Ectodermal cell (in vitro differentiated cells): ENCODE data around the gene ARHGAP42.
"Not testable (repeated sequence)": the region's sequence is repeated elsewhere in the genome, so short reads cannot be mapped to it uniquely, and the experiment has no call there.

Experiments used
- H3K27ac ChIP-seq: 2 replicates; pipeline ENCODE4 v1.7.0; 2013; ENCODE audit warnings: mild to moderate bottlenecking, low read depth, low read length; ENCODE audit not compliant: insufficient read depth, poor library complexity, severe bottlenecking
- H3K27me3 ChIP-seq: 2 replicates; pipeline ENCODE4 v1.7.0; 2013; ENCODE audit warnings: mild to moderate bottlenecking, low read length; ENCODE audit not compliant: insufficient read depth, control insufficient read depth, poor library complexity, severe bottlenecking
- H3K36me3 ChIP-seq: one replicate; pipeline ENCODE4 v1.7.0; 2013; ENCODE audit warnings: low read length; ENCODE audit not compliant: control insufficient read depth, insufficient read depth
- H3K4me1 ChIP-seq: one replicate; pipeline ENCODE4 v1.7.0; 2013; ENCODE audit warnings: low read length; ENCODE audit not compliant: control insufficient read depth, insufficient read depth
- H3K4me3 ChIP-seq: 2 replicates; pipeline ENCODE4 v1.7.0; 2013; ENCODE audit warnings: low read depth, low read length, control low read depth; ENCODE audit not compliant: insufficient read depth
- H3K9me3 ChIP-seq: 2 replicates; pipeline ENCODE4 v1.7.0; 2013; ENCODE audit warnings: mild to moderate bottlenecking, low read length, moderate library complexity; ENCODE audit not compliant: control insufficient read depth
- WGBS, 2 experiments: methylation state at CpG; one replicate each; pipeline ENCODE4 v1.1.7; 2013; ENCODE audit warnings: missing lambda C conversion rate in 2 of 2; 5-methylcytosine and 5-hydroxymethylcytosine counted together

ARHGAP42 gene

GRCh38 chr11:100878474-100878873 is 191.4 kb downstream of the ARHGAP42 start:
- H3K27me3 ChIP-seq: no peaks in the 10 kb centered on the region
- no peaks in the 10 kb centered on the region for H3K4me1 ChIP-seq
- no peaks in the 10 kb centered on the region for H3K36me3 ChIP-seq
- WGBS, 2 experiments: 86 to 90% methylated on average over 1 to 2 of the region's 2 CpGs
- no peak overlapping the region for H3K27ac ChIP-seq
- H3K4me3 ChIP-seq: no peak overlapping the region
- no peaks in the 10 kb centered on the region for H3K9me3 ChIP-seq

GRCh38 chr11:100882957-100883356 is 195.9 kb downstream of the ARHGAP42 start:
- no peak overlapping the region for H3K27ac ChIP-seq
- no peak overlapping the region for H3K4me3 ChIP-seq
- H3K36me3 ChIP-seq: no peaks in the 10 kb centered on the region
- WGBS, 2 experiments: 100% methylated on average over 1 of the region's 1 CpG; no CpG with 5 or more reads in 1 of the 2 experiments
- H3K27me3 ChIP-seq: no peaks in the 10 kb centered on the region
- no peaks in the 10 kb centered on the region for H3K4me1 ChIP-seq
- H3K9me3 ChIP-seq: no peaks in the 10 kb centered on the region

- H3K4me1 ChIP-seq: no peaks in the 10 kb centered on the region
- no peaks in the 10 kb centered on the region for H3K27me3 ChIP-seq
- H3K36me3 ChIP-seq: no peaks in the 10 kb centered on the region
- no peak overlapping the region for H3K27ac ChIP-seq
- no peaks in the 10 kb centered on the region for H3K9me3 ChIP-seq
- no peak overlapping the region for H3K4me3 ChIP-seq
- 100% methylated on average over 1 of the region's 1 CpG; no CpG with 5 or more reads in 1 of the 2 experiments for WGBS, 2 experiments
Measured at GRCh38 chr11:100883830-100884229, 196.7 kb downstream of the ARHGAP42 start.

- H3K4me3 ChIP-seq: no peak overlapping the region
- H3K36me3 ChIP-seq: no peaks in the 10 kb centered on the region
- H3K27ac ChIP-seq: no peak overlapping the region
- 82 to 100% methylated on average over 1 of the region's 1 CpG for WGBS, 2 experiments
- no peaks in the 10 kb centered on the region for H3K27me3 ChIP-seq
- H3K9me3 ChIP-seq: no peaks in the 10 kb centered on the region
- no peaks in the 10 kb centered on the region for H3K4me1 ChIP-seq
Measured at GRCh38 chr11:100887659-100888058, 200.6 kb downstream of the ARHGAP42 start.

- Histone ChIP-seq H3K27ac (no peak overlapping the region), H3K4me1 (no peaks in the 10 kb centered on the region), H3K4me3 (no peak overlapping the region), H3K9me3 (no peaks in the 10 kb centered on the region), H3K27me3 (no peaks in the 10 kb centered on the region), H3K36me3 (no peaks in the 10 kb centered on the region)
- WGBS, 2 experiments: 91 to 100% methylated on average over 2 of the region's 3 CpGs
Measured at GRCh38 chr11:100888836-100889235, 201.7 kb downstream of the ARHGAP42 start.

GRCh38 chr11:100889758-100890157 is 202.7 kb downstream of the ARHGAP42 start:
- no peaks in the 10 kb centered on the region for H3K9me3 ChIP-seq
- WGBS, 2 experiments: 86 to 100% methylated on average over 1 to 2 of the region's 2 CpGs
- no peak overlapping the region for H3K27ac ChIP-seq
- no peaks in the 10 kb centered on the region for H3K4me1 ChIP-seq
- no peaks in the 10 kb centered on the region for H3K27me3 ChIP-seq
- no peaks in the 10 kb centered on the region for H3K36me3 ChIP-seq
- H3K4me3 ChIP-seq: no peak overlapping the region

- H3K9me3 ChIP-seq: no peaks in the 10 kb centered on the region
- no peaks in the 10 kb centered on the region for H3K27me3 ChIP-seq
- 80 to 83% methylated on average over 3 of the region's 3 CpGs for WGBS, 2 experiments
- no peak overlapping the region for H3K27ac ChIP-seq
- H3K4me1 ChIP-seq: no peaks in the 10 kb centered on the region
- H3K36me3 ChIP-seq: no peaks in the 10 kb centered on the region
- no peak overlapping the region for H3K4me3 ChIP-seq
Measured at GRCh38 chr11:100890789-100891188, 203.7 kb downstream of the ARHGAP42 start.

- no peaks in the 10 kb centered on the region for H3K36me3 ChIP-seq
- WGBS, 2 experiments: 100% methylated on average over 1 of the region's 1 CpG; no CpG with 5 or more reads in 1 of the 2 experiments
- H3K27me3 ChIP-seq: no peaks in the 10 kb centered on the region
- no peaks in the 10 kb centered on the region for H3K9me3 ChIP-seq
- H3K4me3 ChIP-seq: no peak overlapping the region
- no peaks in the 10 kb centered on the region for H3K4me1 ChIP-seq
- H3K27ac ChIP-seq: no peak overlapping the region
Measured at GRCh38 chr11:100892886-100893285, 205.8 kb downstream of the ARHGAP42 start.

- WGBS, 2 experiments: 100% methylated on average over 1 of the region's 1 CpG
- no peaks in the 10 kb centered on the region for H3K4me1 ChIP-seq
- no peaks in the 10 kb centered on the region for H3K36me3 ChIP-seq
- no peak overlapping the region for H3K4me3 ChIP-seq
- H3K27me3 ChIP-seq: no peaks in the 10 kb centered on the region
- H3K27ac ChIP-seq: no peak overlapping the region
- no peaks in the 10 kb centered on the region for H3K9me3 ChIP-seq
Measured at GRCh38 chr11:100895449-100895848, 208.4 kb downstream of the ARHGAP42 start.

- not testable (repeated sequence) for H3K27me3 ChIP-seq, H3K4me1 ChIP-seq
- 100% methylated on average over 1 of the region's 1 CpG; no CpG with 5 or more reads in 1 of the 2 experiments for WGBS, 2 experiments
Measured at GRCh38 chr11:100895976-100896375, 208.9 kb downstream of the ARHGAP42 start.

GRCh38 chr11:100901471-100901870 is 214.4 kb downstream of the ARHGAP42 start:
- 90 to 91% methylated on average over 5 of the region's 5 CpGs for WGBS, 2 experiments
- not testable (repeated sequence) for H3K4me3 ChIP-seq, H3K27me3 ChIP-seq, H3K9me3 ChIP-seq, H3K36me3 ChIP-seq, H3K27ac ChIP-seq, H3K4me1 ChIP-seq

More at GRCh38 chr11:100895976-100896375, 208.9 kb downstream of the ARHGAP42 start:
- not testable (repeated sequence) for H3K36me3 ChIP-seq, H3K27ac ChIP-seq, H3K4me3 ChIP-seq, H3K9me3 ChIP-seq
